Islet of Langerhans (tissue), 1 donor: ENCODE data around the gene MTA3.

Source experiments
- FAIRE-seq: peaks from one replicate; lab custom pipeline; 2011; peaks lifted over from hg19 to GRCh38; lab: Jason Lieb, UNC

Gene MTA3

DNA sequence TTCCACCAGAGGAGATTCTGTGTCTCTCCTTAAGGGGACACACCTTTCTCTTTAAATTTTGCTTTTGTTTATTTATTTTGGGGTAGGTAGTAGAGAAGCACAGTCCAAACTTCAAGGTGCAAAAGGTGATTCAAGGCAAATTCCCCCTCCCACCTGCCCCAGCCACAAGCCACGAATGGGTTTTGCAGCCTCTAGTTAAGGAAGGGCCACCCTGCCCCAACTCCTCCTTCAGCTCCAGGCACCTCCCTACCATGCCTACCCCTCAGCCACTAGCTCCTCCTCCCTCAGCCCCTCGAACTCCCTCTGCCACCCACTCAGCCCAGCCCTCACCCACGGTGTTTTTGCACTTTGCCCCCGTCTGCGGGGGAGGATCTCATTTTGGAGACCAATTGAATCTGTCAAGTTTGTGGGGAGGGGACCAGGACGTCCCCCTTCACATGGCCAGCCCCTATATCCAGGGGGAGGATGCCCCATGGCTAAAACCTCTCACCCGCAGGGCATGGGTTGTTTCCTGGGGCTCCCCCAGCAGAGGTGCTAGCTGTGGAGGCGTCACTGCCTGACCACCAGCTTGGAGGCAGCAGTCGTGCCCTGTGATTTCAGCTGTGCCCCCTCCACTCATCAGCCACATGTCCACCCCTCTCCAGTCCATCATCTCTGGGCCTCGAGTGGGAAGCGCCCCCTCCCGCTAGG lies 219.5 kb downstream of the MTA3 start:
- FAIRE-seq = no peak

DNA sequence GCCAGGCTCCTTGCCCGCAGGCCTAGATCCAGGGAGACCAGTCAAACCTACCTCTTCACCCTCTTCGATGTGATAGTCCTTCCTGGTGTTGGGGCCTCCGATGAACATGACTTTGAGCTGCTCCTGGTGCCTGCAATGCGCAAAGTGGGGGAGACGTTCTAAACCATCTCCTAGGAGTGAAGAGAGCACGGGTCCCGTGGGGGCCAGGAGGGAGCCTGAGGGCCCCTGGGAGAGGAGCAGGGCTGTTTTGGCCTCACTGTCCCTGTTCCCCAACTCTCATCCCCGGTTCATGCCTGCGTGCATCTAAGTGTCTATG lies 220.0 kb downstream of the MTA3 start:
- no peak for FAIRE-seq

DNA sequence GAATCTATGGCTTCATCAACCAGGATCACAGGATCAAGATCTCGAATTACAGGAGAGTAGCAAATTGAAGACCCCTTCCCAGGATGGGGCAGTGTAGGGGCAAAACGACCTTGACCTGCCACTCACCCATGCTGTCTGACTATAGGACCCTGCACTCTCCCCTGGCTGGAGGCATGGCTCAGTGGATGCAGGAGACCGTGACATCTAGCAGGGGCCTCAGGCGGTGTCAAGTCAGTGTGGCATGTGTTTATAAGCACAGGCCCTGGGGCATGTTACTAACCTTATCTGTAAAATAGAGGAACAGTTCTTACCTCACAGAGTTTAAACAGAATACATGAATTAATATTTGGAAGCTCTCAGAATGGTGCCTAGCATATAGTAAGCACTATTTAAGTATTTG lies 220.4 kb downstream of the MTA3 start:
- no peak for FAIRE-seq

DNA sequence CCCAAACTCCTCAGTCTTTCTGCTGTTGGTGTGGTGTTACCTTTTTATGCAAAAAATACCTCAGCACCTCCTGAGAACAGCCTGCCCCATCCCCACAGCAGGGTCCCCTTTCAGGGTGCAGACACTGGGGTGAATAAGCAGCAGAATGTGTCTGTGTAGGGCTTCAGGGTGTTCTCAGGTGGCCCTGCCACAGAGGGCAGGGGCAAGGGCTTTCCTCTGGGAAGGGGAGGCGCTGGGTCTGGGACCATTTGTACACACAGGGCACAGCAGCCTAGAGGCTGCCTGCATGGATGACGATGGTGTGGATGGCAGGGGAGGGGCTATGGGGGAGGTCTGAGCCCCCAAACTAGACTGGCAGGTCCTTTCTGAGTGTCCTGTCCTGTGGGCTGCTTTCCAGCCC lies 221.3 kb downstream of the MTA3 start:
- FAIRE-seq = no peak

DNA sequence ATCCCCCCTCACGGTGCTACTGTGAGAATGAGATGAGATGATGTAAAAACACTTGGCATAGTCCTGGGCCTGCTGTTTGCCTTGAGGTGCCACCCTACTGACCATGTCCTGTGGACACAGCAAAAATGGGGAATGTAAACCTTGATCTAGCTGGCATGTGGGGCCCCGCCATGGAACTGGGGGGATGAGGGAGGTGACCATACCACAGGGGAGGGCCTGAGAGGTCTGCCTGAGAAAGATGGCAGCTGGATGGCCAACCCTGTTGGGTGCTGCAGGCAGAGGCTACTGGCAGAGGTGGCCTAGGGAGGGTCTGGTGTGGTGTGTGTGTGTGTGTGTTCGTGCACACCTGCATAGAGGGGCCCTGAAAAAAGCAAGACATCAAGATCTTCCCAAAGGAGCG lies 223.2 kb downstream of the MTA3 start:
- no peak for FAIRE-seq

DNA sequence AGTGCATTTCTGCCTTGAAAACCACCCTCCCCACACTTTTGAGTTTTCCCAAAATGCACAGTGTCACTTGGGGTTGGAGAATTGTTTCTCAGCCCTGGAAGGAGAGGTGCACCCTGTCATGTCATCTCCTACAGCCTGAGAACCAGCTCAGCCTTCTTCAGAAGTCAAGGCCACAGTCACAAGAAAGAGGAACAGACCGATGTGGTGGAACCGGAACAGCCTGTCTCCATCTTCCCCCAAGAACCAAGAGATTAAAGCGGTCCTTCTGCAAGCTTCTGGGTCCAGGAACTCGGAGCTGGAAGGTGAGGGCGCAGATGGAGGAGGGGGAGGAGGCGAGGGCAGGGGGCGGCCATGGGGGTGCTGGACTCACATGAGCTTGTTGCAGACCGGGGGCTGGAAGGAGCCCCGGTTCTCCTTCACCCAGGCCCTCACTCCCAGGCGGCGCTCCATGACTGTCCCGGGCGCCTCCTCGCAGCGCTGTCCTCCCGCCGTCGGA lies 223.7 kb downstream of the MTA3 start:
- no peak for FAIRE-seq

DNA sequence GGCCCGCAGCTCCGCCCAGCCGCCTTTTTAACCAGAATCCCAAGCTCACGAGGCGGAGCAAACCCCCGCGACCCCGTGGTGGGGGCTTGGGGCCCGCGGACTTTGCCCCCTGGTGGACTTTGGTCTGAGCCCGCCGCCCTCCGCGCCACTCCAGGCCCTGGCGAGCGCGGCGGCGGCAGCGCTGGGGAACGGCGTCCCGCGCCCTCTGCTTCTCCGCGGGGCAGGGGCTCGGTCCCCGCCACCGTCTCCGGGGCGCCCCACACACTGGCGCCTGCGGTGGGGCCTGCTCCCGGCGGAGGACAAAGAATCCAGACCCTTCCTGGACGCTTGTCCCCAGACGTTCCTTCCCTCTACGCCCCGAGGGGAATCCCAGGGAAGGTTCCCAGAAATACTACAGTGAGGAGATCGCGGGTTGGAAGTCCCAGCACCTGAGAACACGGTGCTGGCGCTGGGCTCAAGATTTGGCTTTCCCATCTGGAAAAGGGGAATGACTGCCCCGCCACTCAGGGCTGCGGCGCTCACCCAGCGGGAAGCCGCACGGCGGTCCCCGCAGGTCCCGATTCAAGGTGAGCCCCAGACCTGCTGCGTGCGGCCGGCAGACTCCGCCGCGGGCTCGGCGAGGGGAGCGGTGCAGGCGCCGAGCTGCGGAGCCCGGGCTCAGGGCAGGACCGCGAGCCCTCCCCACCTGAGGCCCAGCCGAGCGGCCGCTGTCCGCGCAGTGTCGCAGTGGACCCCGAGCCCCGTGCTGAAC lies 224.3 kb downstream of the MTA3 start, which contains the start of gene HAAO:
Gene HAAO (minus strand): TSS at position 1 of the 751 bp plus-strand sequence. CDS start 47 bp downstream, outside the sequence.
- no peak for FAIRE-seq

DNA sequence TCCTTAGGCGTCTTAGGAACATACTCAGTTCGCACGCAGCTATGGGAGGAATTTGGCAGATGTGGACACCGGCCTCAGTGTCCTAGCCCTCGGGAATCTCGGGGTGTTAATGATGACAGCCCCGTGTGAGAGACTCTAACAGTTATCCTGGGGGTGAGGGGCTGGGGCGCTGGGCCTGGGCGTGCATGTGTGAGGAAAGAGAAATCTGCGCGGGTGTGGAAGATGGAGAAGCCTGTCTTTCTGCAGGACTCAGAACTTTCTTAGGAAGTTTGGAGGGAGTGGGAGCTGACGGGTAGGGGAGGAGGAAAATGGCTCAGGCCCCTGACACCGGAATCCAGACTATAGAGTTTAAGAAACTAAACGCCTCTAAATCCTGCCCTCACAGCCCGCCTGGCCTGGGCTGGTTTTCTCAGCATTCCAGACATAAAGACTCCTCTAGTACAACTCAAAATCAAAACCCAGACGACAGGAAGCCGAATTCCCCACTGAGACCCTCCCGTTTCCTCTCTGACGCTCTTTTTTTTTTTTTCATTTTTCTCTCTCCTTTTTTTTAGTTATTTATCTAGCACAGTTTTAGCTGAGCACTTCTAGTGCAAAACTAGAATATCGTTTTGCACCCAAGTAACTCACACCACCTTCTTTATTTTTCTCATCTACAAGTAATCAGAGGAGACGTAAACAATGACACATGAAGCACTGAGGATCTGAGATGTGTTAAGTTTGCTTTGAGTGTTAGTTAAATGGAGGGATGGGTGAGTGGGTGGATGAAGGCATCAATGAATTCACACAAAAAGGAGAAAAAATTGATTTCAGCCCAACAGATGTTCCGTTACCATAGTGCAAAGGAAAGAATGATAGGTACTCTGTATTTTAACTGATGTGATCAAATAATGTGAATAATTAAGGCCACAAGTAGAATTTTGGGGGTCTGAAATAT lies 225.2 kb downstream of the MTA3 start:
- FAIRE-seq = no peak

DNA sequence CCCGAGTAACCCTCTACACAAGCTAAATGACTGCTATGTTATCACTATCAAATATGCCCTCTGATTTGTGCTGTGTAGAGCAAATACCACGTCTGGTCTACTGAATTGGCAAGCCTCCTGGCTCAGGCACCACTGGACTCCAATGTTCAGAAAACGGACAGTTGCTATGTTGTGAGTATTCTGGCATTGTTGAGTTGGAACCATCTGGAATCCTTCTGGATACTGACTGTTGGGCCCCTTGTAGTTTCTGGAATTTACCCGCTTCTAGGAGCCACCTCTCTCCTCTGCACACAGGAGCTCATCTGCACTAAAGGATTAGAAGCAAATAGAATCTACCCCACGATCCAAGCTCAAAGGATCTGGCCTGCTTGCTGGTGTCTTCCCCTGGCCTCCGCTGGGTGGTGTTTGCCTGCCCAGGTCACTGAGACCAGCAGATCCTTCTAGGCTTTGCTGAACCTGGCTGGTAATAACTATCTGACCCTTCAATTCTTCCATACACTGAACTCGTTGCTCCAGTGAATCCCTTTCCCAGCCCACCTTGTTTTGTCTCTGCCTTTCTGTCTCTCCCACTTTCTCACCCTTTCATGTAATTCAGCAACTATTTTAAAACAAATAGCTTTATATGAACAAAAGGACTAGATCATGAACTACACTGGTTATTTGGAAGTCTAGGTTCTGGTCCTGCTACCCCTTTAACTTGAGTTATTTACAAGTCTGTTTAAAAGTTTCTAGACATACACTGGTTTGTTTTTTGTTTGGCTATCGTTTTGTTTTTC lies 226.0 kb downstream of the MTA3 start:
- FAIRE-seq = no peak

DNA sequence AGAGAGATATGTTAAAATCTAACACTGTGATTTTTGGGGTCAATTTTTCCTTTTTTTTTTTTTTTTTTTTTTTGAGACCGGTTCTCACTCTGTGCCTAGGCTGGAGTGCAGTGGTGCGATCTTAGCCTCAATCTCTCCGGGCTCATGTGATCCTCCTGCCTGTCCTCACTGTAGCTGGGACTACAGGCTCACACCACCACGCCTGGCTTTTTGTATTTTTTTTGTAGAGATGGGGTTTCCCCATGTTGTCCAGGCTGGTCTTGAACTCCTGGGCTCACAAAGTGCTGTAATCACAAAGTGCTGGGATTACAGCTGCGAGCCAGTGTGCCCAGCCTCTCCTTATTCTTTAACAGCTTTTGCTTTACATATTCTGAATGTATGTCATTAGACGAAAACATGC lies 226.8 kb downstream of the MTA3 start:
- no peak for FAIRE-seq

DNA sequence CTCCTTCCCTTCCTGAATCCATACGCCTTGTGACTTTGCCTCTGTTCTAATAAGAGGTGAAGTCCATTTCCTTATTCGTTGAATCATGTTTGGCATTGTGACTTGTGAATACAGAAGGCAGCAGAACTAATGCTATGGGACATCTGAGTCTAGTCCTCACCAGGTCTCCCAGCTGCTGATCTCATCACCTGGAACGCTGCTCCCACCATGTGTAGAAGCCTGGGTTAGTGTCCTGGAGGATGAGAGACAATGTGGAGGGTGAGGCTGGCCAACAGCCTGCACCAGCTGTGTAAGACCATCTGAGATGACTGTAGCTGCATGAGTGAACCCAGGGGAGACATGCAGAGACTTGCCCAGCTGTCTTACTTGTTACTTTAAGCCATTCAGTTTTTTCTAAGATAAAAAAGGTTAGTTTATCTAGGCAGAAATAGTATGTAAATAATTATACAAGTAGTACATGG lies 227.4 kb downstream of the MTA3 start:
- no peak for FAIRE-seq

DNA sequence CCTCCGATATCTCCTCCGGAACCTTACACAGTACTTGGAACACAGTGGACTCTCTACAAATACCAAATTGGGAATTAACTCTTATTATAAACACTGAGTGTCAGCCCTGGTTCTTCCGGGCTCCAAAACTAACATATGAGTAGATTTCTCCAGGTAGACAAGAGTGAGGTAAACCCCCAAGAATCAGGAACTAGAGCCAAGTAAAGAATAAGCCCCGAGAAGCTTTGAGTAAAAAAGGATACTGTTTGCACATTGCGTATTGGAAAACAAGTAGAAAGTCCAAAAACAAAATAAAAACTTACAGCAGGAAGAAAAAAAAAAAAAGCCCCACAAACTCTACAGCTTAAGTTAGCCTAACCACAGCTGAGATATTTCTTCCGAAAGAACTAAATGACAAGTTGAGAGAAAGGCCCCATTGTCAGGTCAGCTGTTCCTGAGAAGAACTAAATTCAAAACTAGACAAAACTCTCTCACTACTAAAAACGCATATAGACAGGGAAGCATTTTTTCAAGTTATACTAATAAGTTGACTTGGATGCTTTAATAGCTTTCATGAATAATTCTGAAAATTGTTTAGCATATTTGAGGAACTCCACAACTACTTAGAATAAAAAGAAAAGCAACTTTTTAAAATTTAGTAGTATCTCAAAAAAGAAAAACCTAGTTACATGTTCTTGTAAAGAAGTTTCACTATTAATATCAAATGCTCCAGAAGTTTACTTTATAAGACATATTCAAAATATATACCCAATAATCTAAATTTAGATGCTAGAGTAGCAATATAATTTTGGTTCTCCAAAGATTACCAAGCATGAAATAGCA lies 228.2 kb downstream of the MTA3 start:
- no peak for FAIRE-seq

DNA sequence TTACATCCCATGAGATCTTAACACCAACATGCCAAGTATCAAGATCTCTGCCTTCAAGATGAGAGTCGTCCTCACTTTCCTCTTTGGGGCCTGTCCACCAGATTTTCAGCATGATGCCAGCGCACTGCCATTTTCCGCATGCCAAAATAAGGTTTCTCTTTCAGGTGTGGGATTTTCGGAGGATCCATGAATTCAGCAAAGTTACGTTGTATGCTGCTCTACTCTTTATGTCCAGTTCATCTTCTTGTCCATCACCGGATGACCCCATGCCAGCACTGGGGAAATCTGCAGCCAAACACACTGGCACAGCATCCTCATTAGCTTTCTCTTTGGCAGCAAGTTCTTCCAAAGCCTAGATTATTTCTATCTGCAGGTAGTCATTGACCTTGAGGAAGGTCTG lies 228.8 kb downstream of the MTA3 start:
- no peak for FAIRE-seq

DNA sequence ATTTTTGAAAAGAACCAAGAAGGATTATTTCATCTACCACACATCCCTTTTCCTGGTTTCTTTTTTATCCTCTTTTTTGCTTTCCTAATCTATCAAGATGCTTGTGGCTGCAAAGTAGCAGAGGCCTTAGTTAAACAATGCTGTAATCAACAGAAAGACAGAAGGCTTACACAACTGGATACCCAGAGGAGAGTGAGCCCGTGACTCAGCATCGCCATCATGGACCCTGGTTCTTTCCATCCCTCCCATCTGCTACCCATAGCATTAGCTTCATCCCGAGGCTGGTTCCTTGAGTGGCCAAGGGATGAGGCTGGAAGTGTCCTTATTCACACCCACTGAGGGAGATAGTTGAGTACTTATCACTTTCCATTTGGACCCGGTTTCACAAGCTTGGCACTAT lies 231.4 kb downstream of the MTA3 start:
- no peak for FAIRE-seq

DNA sequence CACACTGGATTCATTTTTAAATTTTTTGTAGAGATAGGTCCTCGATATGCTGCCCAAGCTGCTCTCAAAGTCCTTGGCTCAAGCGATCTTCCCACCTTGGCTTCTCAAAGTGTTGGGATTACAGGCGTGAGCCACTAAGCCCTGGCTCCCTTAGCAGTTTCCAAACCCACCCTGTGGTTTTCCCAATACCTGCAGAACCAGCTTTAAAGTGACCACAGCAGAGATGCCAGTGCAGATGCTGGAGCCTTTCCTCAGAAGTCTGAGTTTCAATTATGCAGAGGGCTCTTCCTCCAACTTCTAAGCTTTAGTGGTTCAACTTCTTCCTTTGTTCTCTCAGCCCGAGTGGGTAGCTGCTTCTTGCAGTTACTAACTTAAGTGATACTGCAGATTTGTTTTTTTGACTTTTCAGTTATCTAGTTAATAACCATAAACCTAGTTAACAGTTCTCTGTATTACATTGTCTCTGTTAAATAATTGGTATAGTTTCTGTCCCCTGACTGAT lies 232.1 kb downstream of the MTA3 start:
- FAIRE-seq = no peak

DNA sequence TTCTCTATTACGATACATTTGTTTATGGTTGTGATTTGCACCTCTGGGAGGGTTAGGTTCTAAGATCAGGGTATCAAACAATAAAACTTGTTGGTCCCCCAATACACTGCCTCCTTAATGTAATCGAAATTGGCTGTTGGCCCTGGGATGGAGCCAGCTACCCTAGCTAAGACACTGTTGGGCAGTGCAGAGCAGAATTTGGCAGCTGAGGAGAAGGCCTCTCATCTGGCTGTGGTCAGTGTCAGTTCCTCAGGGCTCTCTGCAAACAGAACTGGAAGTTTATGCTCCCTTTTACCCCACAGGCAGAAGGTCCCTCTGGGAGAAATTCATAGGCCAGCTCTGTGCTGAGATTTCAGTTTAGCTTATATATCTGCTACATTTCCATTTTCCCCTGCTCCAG lies 232.5 kb downstream of the MTA3 start:
- no peak for FAIRE-seq

DNA sequence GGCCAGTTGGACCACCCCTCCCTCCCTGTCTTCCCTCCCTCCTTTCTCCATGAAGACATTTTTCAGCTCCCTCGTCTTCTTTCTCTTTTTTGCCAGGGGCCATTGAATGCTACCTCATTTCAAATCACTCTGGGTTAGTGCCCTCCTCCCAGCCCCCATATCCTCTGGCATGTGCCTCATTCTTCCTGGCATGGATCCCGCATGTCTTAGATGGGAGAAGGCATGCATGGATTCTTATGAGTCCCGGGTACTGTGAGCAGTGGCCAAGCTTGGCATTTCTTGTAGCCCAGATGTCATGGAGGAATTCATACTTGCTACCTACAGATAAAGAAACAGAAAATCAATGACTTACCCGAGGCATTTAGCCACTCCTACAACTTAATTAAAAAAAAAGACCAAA lies 232.9 kb downstream of the MTA3 start:
- no peak for FAIRE-seq

DNA sequence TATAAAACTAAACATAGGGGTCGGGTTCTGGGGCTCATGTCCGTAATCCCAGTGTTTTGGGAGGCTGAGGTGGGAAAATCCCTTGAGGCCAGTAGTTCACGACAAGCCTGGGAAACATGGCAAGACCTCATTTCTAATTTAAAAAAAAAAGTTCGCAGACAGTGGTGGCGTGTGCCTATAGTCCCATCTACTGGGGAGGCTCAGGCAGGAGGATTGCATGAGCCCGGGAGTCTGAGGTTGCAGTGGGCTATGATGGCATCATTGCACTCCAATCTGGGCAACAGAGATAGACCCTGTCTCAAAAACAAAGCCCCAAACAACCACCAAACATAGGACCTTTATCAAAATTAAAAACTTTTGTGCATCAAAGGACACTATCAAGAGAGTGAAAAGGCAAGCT lies 233.7 kb downstream of the MTA3 start:
- FAIRE-seq = no peak

DNA sequence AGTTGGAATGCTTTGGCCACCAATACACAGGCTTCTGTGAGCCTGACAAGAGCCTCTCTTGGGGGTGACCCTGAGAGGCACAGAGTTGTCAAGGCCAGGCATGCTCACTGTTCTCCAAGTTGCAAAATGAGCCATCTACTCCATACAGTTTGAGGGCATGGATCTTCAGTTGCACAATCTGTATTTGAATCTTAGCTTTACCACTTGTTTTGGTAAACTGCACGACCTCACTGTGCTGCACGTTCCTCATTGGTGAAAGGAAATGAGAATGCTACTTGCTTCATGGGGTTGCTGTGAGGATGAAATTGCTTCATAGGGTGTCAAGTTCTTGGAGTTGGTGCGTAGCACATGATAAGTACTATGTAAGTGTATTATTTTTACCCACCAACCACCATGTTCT lies 235.9 kb downstream of the MTA3 start:
- FAIRE-seq = no peak

DNA sequence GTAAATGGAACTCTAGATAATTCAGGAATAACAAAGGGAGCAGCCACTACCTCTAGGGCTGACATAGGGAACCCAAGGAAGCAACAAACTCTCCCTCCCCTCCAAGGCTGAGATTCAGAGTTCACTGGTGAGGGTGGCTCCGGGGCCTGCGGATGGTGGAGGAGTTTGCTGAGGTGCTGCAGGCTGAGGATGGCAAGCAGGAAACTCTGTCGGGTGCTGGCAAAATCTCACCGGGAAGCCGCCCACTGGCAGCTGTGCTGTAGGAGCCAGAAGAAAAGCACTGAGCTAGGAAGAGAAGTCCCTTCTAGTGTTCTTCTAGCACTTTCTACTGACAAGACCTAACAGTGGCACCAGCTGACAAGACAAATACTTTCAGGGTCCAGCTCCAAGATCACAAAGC lies 236.5 kb downstream of the MTA3 start:
- FAIRE-seq = no peak
